Activated T-cell treated with anti-CD3 and anti-CD28 coated beads, Interleukin-2, amount 50 U/mL, for 4 hours (primary cell): ENCODE data around the gene CPT2. TPM values are rescaled to one million over a fixed set of nuclear protein-coding genes. Genes with fewer than 3 reads are reported as not detected.

ENCODE experiments used
- ATAC-seq, 2 donors: fragments of 200-7000 bp; cut with Tn5 transposase; one replicate each; pipeline ENCODE4 v1.10.0; 2021
- DNase-seq: peaks from one replicate; pipeline ENCODE4 v3.0.0-alpha.2; 2020
- H3K27me3 Mint-ChIP-seq: one replicate; pipeline ENCODE4 v1.8.0; 2021; ENCODE audit warnings: low read depth, mixed read lengths
- H3K36me3 Mint-ChIP-seq: one replicate; pipeline ENCODE4 v1.8.0; 2022; ENCODE audit warnings: mixed read lengths; ENCODE audit not compliant: insufficient read depth
- H3K4me1 Mint-ChIP-seq: one replicate; pipeline ENCODE4 v1.8.0; 2021; ENCODE audit warnings: low read depth, mixed read lengths
- H3K4me3 Mint-ChIP-seq: one replicate; pipeline ENCODE4 v1.8.0; 2021; ENCODE audit warnings: mild to moderate bottlenecking, moderate library complexity, mixed read lengths
- H3K9me3 Mint-ChIP-seq: one replicate; pipeline ENCODE4 v1.8.0; 2021; ENCODE audit warnings: mixed read lengths
- total RNA-seq, 3 donors: library from RNA; stranded (reverse); gene quantifications; one replicate each; pipeline ENCODE4 v1.2.1, GENCODE V29; 2021

The CPT2 gene
- total RNA-seq, 3 donors from 2014 or later, result 7.5 to 15.4 (median 15.1) TPM

GRCh38 chr1:53219711-53220110 is 23.1 kb downstream of the CPT2 start:
- no peak for ATAC-seq
- Mint-ChIP-seq H3K9me3 (no peaks in the 10 kb centered on the region), H3K4me1 (peaks cover 22% of the 10 kb centered on the region), H3K27me3 (no peaks in the 10 kb centered on the region), H3K4me3 (peak overlapping the region; percentile 88), H3K36me3 (peaks cover 17% of the 10 kb centered on the region)
- DNase-seq, result no peak

GRCh38 chr1:53220171-53220961 is 23.7 kb downstream of the CPT2 start, which contains the start of gene CZIB:
Gene CZIB (minus strand): TSS chr1:53220634. CDS start chr1:53220575, 59 bp downstream.
- H3K27me3 Mint-ChIP-seq, result no peaks in the 10 kb centered on the region
- DNase-seq, result peak; percentile 89
- H3K4me3 Mint-ChIP-seq, result peak within 1 kb of the TSS; percentile 88
- ATAC-seq, result peak; percentile 94 to 95
- peaks cover 17% of the 10 kb centered on the region for H3K36me3 Mint-ChIP-seq
- H3K4me1 Mint-ChIP-seq, result peaks cover 22% of the 10 kb centered on the region
- H3K9me3 Mint-ChIP-seq, result no peaks in the 10 kb centered on the region

- peaks cover 15% of the 10 kb centered on the region for H3K36me3 Mint-ChIP-seq
These were observed 24.3 kb downstream of the CPT2 start for GRCh38 chr1:53220962-53221286.

DNA sequence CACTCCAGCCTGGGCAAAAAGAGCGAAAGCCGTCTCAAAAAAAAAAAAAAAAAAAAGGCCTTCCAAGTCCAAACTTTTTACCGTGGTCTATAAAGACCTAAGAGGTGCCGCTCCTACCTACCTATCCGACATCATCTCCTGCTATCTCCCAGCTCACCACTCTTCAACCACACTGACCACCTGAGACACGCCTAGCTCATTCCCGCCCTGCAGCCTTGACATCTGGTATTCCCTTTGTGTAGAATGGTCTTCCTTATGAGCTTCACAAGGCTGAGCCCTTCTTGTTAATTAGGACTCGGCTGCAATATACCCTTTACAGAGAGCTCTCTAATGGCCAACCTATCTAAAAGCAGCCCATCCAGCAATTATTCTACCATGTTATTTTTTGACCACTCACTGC is 41.0 kb downstream of the CPT2 start:
- Mint-ChIP-seq H3K9me3 (no peaks in the 10 kb centered on the region), H3K4me1 (peaks cover 30% of the 10 kb centered on the region), H3K36me3 (peaks cover 30% of the 10 kb centered on the region), H3K4me3 (peak overlapping the region; percentile 98), H3K27me3 (no peaks in the 10 kb centered on the region)
- DNase-seq (no peak), ATAC-seq (no peak)

More at GRCh38 chr1:53220962-53221286, 24.3 kb downstream of the CPT2 start:
- Mint-ChIP-seq H3K27me3 (no peaks in the 10 kb centered on the region), H3K4me1 (peaks cover 22% of the 10 kb centered on the region), H3K4me3 (peak overlapping the region; percentile 88), H3K9me3 (no peaks in the 10 kb centered on the region)
- ATAC-seq (no peak), DNase-seq (no peak)

DNA sequence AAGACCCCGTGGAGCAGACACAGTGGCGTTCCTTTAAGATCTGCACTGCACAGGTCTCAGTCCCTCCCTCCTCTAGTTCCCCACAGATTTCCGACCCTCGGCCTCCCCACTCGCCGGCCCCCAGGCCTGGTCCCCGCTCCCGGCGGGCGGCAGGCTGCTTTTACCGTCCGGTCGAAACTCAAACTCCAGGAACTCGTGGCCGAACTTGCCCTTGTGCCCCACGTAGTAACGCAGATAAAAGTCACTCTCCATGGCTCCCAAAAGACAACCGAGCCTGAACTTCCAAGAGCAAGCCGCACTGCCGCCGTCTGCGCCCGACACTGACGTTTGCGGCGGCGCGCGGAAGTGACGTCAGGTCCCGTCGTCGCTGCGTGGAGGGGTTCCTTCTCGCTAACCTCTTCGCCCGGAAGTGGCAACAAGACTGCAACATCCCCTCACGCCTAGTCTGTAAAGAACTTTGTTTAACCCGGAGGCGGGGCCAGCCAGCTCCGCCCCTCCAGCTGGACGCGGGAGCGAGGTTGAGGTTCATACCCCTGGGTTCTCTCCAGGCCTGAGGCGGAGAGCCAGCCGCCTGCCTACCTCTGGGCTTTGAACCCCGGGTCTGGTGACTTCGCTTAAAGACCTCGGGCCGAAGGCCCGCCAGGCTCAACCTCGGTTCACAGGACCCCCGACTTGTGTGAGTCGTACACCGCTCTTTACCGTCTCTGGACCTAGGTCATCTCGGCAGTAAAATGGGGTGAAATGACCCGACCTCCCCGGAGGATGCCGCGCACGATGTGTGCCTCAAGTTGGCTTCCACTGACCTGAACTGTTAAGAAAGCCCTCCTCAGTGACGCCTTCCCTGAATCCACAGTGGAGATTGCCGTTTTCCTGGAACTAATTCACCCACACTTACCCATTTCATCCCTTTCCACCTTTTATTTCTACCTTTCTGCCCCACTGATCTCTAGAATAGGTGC is 41.9 kb downstream of the CPT2 start, which contains the start of gene MAGOH:
Gene MAGOH (minus strand): TSS at position 322 of the 959 bp plus-strand sequence. CDS start 70 bp downstream, at position 252.
- Mint-ChIP-seq H3K4me1 (peaks cover 30% of the 10 kb centered on the region), H3K9me3 (no peaks in the 10 kb centered on the region), H3K4me3 (peak within 1 kb of the TSS; percentile 98), H3K36me3 (peaks cover 27% of the 10 kb centered on the region), H3K27me3 (no peaks in the 10 kb centered on the region)
- DNase-seq (peak; percentile 94), ATAC-seq (peak; percentile 98)

GRCh38 chr1:53241828-53242227 is 45.2 kb downstream of the CPT2 start:
- Mint-ChIP-seq H3K4me1 (peaks cover 18% of the 10 kb centered on the region), H3K36me3 (peaks cover 14% of the 10 kb centered on the region), H3K9me3 (no peaks in the 10 kb centered on the region), H3K4me3 (no peak overlapping the region), H3K27me3 (no peaks in the 10 kb centered on the region)
- ATAC-seq (no peak), DNase-seq (no peak)

GRCh38 chr1:53242381-53242780 is 45.8 kb downstream of the CPT2 start:
- DNase-seq, result no peak
- Mint-ChIP-seq H3K27me3 (no peaks in the 10 kb centered on the region), H3K4me1 (peaks cover 15% of the 10 kb centered on the region), H3K36me3 (peaks cover 18% of the 10 kb centered on the region), H3K9me3 (no peaks in the 10 kb centered on the region), H3K4me3 (no peak overlapping the region)
- no peak for ATAC-seq

- no peak for DNase-seq
- Mint-ChIP-seq H3K9me3 (no peaks in the 10 kb centered on the region), H3K27me3 (no peaks in the 10 kb centered on the region), H3K4me3 (no peak overlapping the region), H3K4me1 (peaks cover under 1% of the 10 kb centered on the region), H3K36me3 (peaks cover 26% of the 10 kb centered on the region)
- ATAC-seq, result no peak
These were observed 47.5 kb downstream of the CPT2 start for GRCh38 chr1:53244141-53244540.

GRCh38 chr1:53246261-53247134 is 49.9 kb downstream of the CPT2 start:
- Mint-ChIP-seq H3K36me3 (peaks cover 41% of the 10 kb centered on the region), H3K4me1 (no peaks in the 10 kb centered on the region), H3K4me3 (no peak overlapping the region), H3K9me3 (no peaks in the 10 kb centered on the region), H3K27me3 (no peaks in the 10 kb centered on the region)
- ATAC-seq, result no peak
- DNase-seq, result no peak

- Mint-ChIP-seq H3K4me1 (no peaks in the 10 kb centered on the region), H3K36me3 (peaks cover 49% of the 10 kb centered on the region), H3K4me3 (no peak overlapping the region), H3K9me3 (no peaks in the 10 kb centered on the region), H3K27me3 (no peaks in the 10 kb centered on the region)
- ATAC-seq (no peak), DNase-seq (no peak)
These were observed 53.1 kb downstream of the CPT2 start for GRCh38 chr1:53249706-53250105.

DNA sequence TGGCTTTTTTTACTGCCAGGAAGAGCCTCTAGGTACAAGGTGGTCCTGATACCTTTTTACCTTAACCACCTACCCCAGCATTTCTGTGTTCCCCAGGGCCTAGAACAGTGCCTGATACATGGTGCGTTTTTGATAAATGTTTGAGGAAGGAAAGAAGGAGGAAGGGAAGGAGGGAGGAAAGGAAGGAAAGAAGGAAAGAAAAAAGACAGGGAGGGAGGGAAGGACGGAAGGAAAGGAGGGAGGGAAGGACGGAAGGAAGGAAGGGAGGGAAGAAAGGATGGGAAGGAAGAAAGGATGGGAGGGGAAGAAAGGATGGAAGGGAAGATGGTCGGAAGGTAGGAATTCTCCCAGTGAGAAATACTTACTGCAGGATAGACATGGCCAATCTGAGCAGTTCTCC is 53.7 kb downstream of the CPT2 start:
- H3K36me3 Mint-ChIP-seq, result peaks cover 48% of the 10 kb centered on the region
- no peaks in the 10 kb centered on the region for H3K9me3 Mint-ChIP-seq
- no peak overlapping the region for H3K4me3 Mint-ChIP-seq
- ATAC-seq (no peak), DNase-seq (no peak)
- no peaks in the 10 kb centered on the region for H3K27me3 Mint-ChIP-seq
- no peaks in the 10 kb centered on the region for H3K4me1 Mint-ChIP-seq

DNA sequence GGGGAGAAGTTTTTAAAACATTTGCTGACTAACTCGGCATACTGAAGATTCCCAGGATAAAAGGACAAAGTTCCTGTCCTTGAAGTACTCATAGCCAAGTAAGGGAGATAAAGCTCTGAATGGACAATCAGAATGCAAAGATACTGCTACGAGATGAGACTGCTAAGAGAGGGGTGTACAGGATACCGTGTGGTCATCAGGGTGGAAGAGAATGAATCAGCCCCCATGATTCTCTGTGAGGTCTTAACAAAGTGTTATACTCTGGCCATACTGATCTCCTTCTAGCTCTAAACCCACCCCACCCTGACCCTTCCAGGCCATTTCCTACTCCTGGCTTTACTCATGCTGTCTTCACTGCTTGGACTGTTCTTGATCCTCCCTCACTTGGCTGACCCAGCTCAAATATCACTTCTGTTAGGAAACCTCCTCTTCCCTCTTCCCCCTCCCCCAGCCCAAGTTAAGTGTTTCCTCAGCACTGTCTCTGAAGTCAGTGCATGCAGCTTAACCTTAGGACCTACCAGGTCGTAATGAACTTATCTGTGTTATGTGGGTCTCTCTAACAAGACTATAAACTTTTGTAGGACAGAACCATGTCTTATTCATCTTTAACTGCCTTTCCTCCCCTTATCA is 57.5 kb downstream of the CPT2 start:
- ATAC-seq, result no peak
- Mint-ChIP-seq H3K36me3 (peaks cover 45% of the 10 kb centered on the region), H3K4me1 (no peaks in the 10 kb centered on the region), H3K27me3 (no peaks in the 10 kb centered on the region), H3K4me3 (no peak overlapping the region), H3K9me3 (no peaks in the 10 kb centered on the region)
- DNase-seq, result no peak

DNA sequence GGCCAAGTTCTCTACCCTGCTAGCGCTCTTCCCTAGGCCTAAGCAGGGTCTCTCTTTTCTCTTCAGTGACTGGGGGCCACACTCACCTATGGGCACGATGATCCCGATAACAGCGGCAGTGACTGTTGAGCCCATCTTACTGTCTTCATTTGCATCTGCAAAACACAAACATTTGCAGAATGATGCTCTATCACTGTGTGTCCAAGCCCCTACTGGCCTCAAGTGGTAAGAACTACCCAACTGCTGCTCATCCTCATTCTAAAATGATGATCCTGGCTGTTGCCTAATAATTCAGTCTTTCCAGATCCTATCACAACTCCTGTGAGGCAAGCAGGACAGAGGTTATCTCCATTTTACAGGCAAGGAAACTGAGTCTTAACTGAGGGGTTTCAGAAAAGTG is 58.4 kb downstream of the CPT2 start:
- no peak for DNase-seq
- H3K4me1 Mint-ChIP-seq, result no peaks in the 10 kb centered on the region
- ATAC-seq, result no peak
- peaks cover 41% of the 10 kb centered on the region for H3K36me3 Mint-ChIP-seq
- no peaks in the 10 kb centered on the region for H3K27me3 Mint-ChIP-seq
- H3K9me3 Mint-ChIP-seq, result no peaks in the 10 kb centered on the region
- no peak overlapping the region for H3K4me3 Mint-ChIP-seq
